HG03039 (cell line): ENCODE results near the gene ATAD3B.

Experiments
- ATAC-seq: cut with Tn5 transposase; IDR thresholded peaks from one replicate; pipeline ENCODE4 v1.9.1; 2021; ENCODE audit warnings: mild to moderate bottlenecking, moderate library complexity; ENCODE audit not compliant: unreplicated experiment

Gene ATAD3B

GRCh38 chr1:1542766-1543705 is 71.5 kb downstream of the ATAD3B start:
- no peak for ATAC-seq

GRCh38 chr1:1543706-1544099 is 72.1 kb downstream of the ATAD3B start:
- no peak for ATAC-seq

GRCh38 chr1:1544544-1544943 is 73.0 kb downstream of the ATAD3B start:
- no peak for ATAC-seq
